Esophagus muscularis mucosa (tissue), 4 donors: ENCODE results near the gene CD52. TPM values are rescaled to one million over a fixed set of nuclear protein-coding genes. Genes with fewer than 3 reads are reported as not detected.
A peak's percentile ranks its signal among the peaks of the same experiment; 100 is the strongest.

ENCODE experiments used
- DNase-seq: peaks from one replicate; pipeline ENCODE4 v3.0.0-alpha.2; 2017; ENCODE audit errors: extremely low spot score
- H3K27ac ChIP-seq, 4 donors: fragments of 200-600 bp; sonication (generic); replicated peaks in 1 of 4; 1 replicate in 3 of 4; 2 replicates in 1 of 4; pipeline ENCODE4 v1.5.1; 2016 to 2019; ENCODE audit warnings: mild to moderate bottlenecking in 1 of 4
- H3K27me3 ChIP-seq, 4 donors: fragments of 200-600 bp; sonication (generic); one replicate each; pipeline versions ENCODE4 v1.5.1 to v1.6.0; 2016 to 2019
- H3K36me3 ChIP-seq, 4 donors: fragments of 200-600 bp; sonication (generic); one replicate each; pipeline ENCODE4 v1.5.1; 2016 to 2019
- H3K4me1 ChIP-seq, 4 donors: fragments of 200-600 bp; sonication (generic); one replicate each; pipeline ENCODE4 v1.5.1; 2016 to 2019
- H3K4me3 ChIP-seq, 4 donors: fragments of 200-600 bp; sonication (generic); 1 replicate in 2 of 4; 2 replicates in 2 of 4; pipeline ENCODE4 v1.5.1; 2016 to 2019; ENCODE audit warnings: mild to moderate bottlenecking in 4 of 4, moderate library complexity in 1 of 4
- H3K9me3 ChIP-seq, 4 donors: fragments of 200-600 bp; sonication (generic); 1 replicate in 3 of 4; 2 replicates in 1 of 4; pipeline ENCODE4 v1.5.1; 2016 to 2019
- CTCF ChIP-seq, 3 experiments: fragments of 200-600 bp in 2 of 3; fragments of 450-650 bp in 1 of 3; sonication (generic) in 2 of 3; IDR thresholded peaks; one replicate each; pipeline ENCODE4 v1.5.1; 2017 to 2019; ENCODE audit warnings: antibody characterized with exemption in 3 of 3, mild to moderate bottlenecking in 2 of 3, moderate library complexity in 1 of 3
- EP300 ChIP-seq: sonication (generic); formaldehyde crosslinking; IDR thresholded peaks from one replicate; pipeline ENCODE4 v1.6.1; 2017; ENCODE audit warnings: antibody characterized with exemption
- POLR2A ChIP-seq: fragments of 450-650 bp; IDR thresholded peaks from one replicate; pipeline ENCODE4 v1.6.1; 2017; ENCODE audit warnings: antibody characterized with exemption, moderate library complexity, mild to moderate bottlenecking, low read depth
- POLR2AphosphoS5 ChIP-seq, 2 donors: sonication (generic); formaldehyde crosslinking; IDR thresholded peaks; one replicate each; pipeline ENCODE4 v1.6.1; 2017; ENCODE audit warnings: antibody characterized with exemption in 2 of 2
- WGBS: methylation state at CpG from one replicate; pipeline ENCODE4 v1.1.5; 2018; 5-methylcytosine and 5-hydroxymethylcytosine counted together
- intact Hi-C: fragments of 100-400 bp; cut with DNase I; formaldehyde crosslinking; loops from one replicate; pipeline ENCODE4 v1.15.1; 2023
- total RNA-seq, 4 donors: library from RNA; depleted of rRNA; stranded (reverse); fragments of >200 nt; gene quantifications; one replicate each; pipeline versions ENCODE4 v1.1.0 to v1.2.1, GENCODE V29; 2016

CD52 gene
- total RNA-seq, 4 donors from 2014 or later = 3.8 to 14.0 (median 7.1) TPM; not detected in 1

GRCh38 chr1:26297791-26298124 lies 20.0 kb upstream of the CD52 start:
- intact Hi-C loops = no loop called here
- Histone ChIP-seq H3K27ac (no peak overlapping the region), H3K9me3 (no peaks in the 10 kb centered on the region), H3K4me1 (peaks cover 0 to 5% (median 0%) of the 10 kb centered on the region in 4 donors), H3K4me3 (no peak overlapping the region), H3K36me3 (peaks cover 7 to 37% (median 16%) of the 10 kb centered on the region in 4 donors), H3K27me3 (no peaks in the 10 kb centered on the region)
- DNase-seq = no peak
- TF ChIP-seq POLR2AphosphoS5 (IDR thresholded peaks at IDR 0.05) (no peak), CTCF (IDR thresholded peaks at IDR 0.05) (no peak), POLR2A (no peak), EP300 (no peak)
- 82% methylated on average over 3 of the region's 6 CpGs for WGBS

- 79% methylated on average over 6 of the region's 11 CpGs for WGBS
- H3K27me3 ChIP-seq = no peaks in the 10 kb centered on the region
- TF ChIP-seq POLR2A (no peak), CTCF (IDR thresholded peaks at IDR 0.05) (no peak), POLR2AphosphoS5 (IDR thresholded peaks at IDR 0.05) (no peak), EP300 (no peak)
- DNase-seq = no peak
- H3K9me3 ChIP-seq = no peaks in the 10 kb centered on the region
- H3K4me3 ChIP-seq = no peak overlapping the region
- intact Hi-C loops = no loop called here
- peaks cover 7 to 28% (median 16%) of the 10 kb centered on the region in 4 donors for H3K36me3 ChIP-seq
- peaks cover 2 to 9% (median 3%) of the 10 kb centered on the region in 4 donors for H3K4me1 ChIP-seq
- no peak overlapping the region for H3K27ac ChIP-seq
Observed at GRCh38 chr1:26300578-26301275, 17.0 kb upstream of the CD52 start.

- TF ChIP-seq POLR2AphosphoS5 (IDR thresholded peaks at IDR 0.05) (no peak), CTCF (IDR thresholded peaks at IDR 0.05) (no peak), POLR2A (no peak), EP300 (no peak)
- Histone ChIP-seq H3K27ac (no peak overlapping the region), H3K27me3 (no peaks in the 10 kb centered on the region), H3K36me3 (peaks cover 0 to 10% (median 8%) of the 10 kb centered on the region in 4 donors), H3K9me3 (no peaks in the 10 kb centered on the region), H3K4me3 (no peak overlapping the region), H3K4me1 (peaks cover 8 to 25% (median 14%) of the 10 kb centered on the region in 4 donors)
- WGBS = 69% methylated on average over 6 of the region's 8 CpGs
- DNase-seq = no peak
- intact Hi-C loops = no loop called here
Observed at GRCh38 chr1:26302733-26303405, 14.9 kb upstream of the CD52 start.

- H3K27ac ChIP-seq = peak overlapping the region; percentile 46 to 76 (median 69)
- peaks cover 0 to 8% (median 6%) of the 10 kb centered on the region in 4 donors for H3K36me3 ChIP-seq
- TF ChIP-seq POLR2A (no peak), POLR2AphosphoS5 (IDR thresholded peaks at IDR 0.05) (no peak), CTCF (IDR thresholded peaks at IDR 0.05) (no peak)
- peak overlapping the region; percentile 62 to 86 (median 74) for H3K4me3 ChIP-seq
- no peaks in the 10 kb centered on the region for H3K9me3 ChIP-seq
- intact Hi-C loops = no loop called here
- 27% methylated on average over 8 of the region's 8 CpGs for WGBS
- no peak for DNase-seq
- peaks cover 8 to 25% (median 14%) of the 10 kb centered on the region in 4 donors for H3K4me1 ChIP-seq
- H3K27me3 ChIP-seq = no peaks in the 10 kb centered on the region
Observed at GRCh38 chr1:26305667-26306289, 12.0 kb upstream of the CD52 start.
